Right renal cortex interstitium (tissue), 3 donors: ENCODE data around the gene CCDC50. TPM values are rescaled to one million over a fixed set of nuclear protein-coding genes. Genes with fewer than 3 reads are reported as not detected.

Experiments
- DNase-seq, 3 donors: peaks; one replicate each; pipeline ENCODE4 v3.0.0-alpha.2; 2013; ENCODE audit warnings: low read depth in 3 of 3, low spot score in 2 of 3
- polyA plus RNA-seq, 3 donors: library from polyadenylated mRNA; unstranded; fragments of 120-200 nt; gene quantifications; one replicate each; pipeline ENCODE4 v1.2.1, GENCODE V29; 2013; ENCODE audit not compliant: insufficient read length in 3 of 3

The CCDC50 gene, protein sequence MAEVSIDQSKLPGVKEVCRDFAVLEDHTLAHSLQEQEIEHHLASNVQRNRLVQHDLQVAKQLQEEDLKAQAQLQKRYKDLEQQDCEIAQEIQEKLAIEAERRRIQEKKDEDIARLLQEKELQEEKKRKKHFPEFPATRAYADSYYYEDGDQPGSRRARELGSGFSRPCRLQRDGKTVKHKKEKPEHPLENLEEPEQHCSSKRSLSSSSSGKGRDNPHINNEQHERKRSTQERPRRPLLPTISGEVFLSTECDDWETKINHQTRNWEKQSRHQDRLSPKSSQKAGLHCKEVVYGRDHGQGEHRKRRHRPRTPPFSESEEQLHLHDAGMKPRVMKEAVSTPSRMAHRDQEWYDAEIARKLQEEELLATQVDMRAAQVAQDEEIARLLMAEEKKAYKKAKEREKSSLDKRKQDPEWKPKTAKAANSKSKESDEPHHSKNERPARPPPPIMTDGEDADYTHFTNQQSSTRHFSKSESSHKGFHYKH
- 10 to 100 TPM; 69.5 to 70.6 (median 69.7) TPM for polyA plus RNA-seq

DNA sequence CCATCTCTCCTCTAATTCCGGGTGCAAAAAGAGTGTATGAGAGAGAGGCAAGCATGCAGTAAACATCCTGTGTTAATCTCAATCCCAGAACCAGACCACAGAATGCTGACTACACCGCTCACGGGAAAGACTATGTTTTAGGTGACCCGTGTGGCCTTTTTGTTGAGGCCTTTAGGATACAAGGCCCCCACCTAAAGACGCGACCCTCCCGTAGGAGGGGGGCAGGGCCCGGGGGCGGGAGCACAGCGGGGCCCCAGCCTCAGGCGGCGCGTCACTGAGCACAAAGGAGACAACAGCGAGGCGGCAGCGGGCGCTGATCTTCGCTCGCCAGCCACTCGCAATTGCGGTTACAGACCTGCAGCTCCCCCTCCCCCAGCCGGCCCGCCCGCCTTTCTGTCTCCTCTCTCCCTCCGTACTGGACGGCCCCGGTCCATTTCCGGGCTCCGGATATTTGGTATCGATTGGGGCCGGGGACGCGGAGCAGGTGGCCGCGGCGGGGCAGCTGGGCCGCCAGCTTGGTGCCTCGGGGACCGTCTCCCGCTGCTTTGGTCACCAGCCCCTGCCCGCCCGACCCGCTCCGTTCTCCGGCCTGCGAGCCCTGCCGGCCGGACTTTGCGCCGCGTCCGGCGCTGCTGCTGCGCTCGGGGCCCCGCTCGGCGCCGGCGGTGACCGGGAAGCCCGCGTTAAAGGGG, at the start of gene CCDC50:
CCDC50 (plus strand) TSS at position 433 of the 692 bp plus-strand sequence. CDS start 281 bp downstream, outside the sequence.
- DNase-seq, result peak in 2 of 3 donors; percentile 57 to 62

DNA sequence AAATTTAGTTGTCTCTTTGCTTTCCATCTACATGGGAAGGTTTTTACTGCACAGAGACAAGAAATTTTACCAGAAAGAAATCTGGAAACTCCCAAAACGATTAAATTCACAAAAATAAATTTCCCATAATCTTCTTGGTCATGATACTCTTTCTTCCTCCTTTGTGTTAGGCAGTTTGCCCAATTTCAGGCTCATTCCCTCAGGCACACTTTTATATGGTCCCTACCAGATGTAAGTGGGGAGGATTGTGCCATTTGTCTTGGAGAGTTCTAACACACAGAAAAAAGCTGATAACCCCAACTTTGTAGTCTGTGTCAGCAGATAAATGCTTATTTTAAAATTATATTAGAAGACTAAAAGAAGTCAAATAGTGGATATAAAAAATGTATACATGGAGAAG, 49.1 kb upstream of the CCDC50 start:
- no peak for DNase-seq

DNA sequence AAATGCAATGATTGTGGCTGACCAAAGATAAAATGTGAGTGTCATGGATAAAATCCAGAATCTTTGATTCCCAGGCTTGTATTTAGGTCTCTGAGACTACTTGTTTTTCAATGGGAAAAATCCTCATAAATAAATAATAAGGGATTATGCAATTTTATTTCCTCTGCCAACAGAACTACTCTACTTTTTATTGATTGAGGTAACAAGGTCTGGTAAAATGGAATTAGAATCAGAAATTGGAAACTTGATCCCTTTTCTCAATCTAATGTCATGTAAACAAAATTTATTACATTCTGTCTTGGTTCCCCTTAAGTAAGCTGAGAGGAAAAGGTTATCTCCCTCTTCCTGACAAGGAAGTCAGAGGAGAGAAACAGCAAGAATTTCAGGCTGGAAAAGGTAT, 48.3 kb upstream of the CCDC50 start:
- no peak for DNase-seq

DNA sequence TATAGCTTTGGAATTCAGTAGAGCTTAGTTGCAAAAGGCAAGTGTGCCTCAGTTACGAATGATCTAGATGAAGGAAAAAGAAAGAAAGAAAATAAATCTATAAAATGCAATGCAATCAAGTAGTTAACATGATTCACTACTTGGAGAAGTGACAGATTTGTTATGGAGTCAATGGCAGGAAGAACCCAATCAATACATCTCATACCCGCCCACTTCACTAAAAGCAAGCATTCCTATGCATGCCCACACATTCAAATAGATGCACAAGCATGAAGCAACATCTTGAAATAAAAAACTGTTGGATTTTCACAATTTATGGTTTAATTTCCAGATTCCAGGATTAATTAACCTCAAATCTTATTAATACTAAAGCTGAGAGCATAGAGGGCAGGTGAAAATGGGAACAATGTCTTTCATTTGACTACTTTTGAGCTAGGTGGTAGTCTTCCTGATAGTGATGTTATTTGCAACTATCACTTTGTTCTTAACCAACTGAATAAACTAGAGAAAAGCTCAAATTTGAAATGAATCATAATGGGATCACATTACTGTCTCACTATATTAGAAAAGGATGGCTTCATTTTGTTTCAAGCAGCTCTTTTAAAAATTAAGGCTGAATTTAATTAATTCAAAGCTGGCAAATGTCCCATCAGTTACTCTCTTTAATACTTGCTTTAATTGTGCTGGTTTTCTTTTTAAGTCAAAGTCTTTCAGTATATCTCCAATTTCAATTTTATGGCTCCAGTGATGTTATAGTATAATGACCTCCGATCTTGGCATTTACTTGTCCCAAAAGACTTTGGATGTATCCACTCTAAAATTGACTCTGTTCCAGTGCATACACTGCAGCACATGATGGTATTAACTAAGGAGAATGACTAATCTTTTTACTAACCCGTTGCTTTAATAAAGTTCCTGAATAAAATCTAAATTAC, 46.7 kb upstream of the CCDC50 start:
- no peak for DNase-seq

DNA sequence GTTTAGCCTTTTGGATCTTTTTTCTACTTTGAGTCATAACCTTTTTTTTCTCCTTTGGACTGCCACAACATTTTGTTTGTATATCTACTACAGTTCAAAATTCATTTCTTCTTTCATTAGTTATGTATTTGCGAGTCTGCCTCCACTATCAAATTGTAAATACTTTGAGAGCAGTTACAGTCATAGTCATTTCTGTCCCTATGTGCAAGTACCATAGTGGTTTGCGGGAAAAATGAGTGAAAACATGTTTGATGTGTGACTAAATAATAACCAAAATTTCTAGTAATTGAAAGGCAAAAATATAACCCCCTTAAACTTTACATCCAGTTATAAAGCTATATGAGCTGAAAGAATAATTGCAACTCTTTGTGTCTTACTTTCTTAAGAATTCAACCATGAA, 45.8 kb upstream of the CCDC50 start:
- no peak for DNase-seq

GRCh38 chr3:191290311-191291025, 38.7 kb upstream of the CCDC50 start:
- no peak for DNase-seq

GRCh38 chr3:191292243-191293015, 36.8 kb upstream of the CCDC50 start:
- DNase-seq, result no peak

- no peak for DNase-seq
These were observed 34.9 kb upstream of the CCDC50 start for GRCh38 chr3:191294291-191294690.

- DNase-seq, result no peak
These were observed 33.1 kb upstream of the CCDC50 start for GRCh38 chr3:191296041-191296541.

DNA sequence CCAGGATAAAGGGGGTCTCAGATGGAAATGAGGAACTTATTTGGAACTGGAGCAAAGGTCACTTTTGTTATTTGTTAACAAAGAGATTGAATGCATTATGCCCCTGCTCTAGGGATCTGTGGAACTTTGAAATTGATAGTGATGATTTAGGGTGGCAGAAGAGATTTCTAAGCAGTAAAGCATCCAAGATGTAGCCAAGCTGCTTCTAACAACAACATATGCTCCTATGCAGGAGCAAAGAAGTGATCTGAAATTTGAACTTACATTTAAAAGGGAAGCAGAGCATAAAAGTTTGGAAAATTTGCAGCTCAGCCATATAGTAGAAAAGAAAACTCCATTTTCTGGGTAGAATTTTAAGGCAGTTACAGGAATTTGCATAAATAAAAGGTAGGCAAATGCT, 30.3 kb upstream of the CCDC50 start:
- DNase-seq, result no peak

DNA sequence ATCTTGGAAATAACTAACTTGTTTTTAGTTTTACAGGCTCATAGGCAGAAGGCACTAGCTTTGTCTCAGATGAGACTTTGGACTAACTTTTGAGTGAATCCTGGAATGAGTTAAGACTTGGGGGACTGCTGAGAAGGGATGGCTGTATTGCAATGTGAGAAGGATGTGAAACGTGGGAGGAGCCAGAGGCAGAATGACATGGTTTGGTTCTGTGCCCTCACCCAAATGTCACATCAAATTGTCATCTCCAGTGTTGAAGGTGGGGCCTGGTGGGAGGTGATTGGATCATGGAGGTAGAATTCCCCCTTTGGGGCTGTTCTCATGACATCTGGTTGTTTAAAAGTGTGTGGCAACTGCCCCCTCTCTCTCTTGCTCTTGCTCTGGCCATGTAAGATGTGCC, 28.8 kb upstream of the CCDC50 start:
- DNase-seq, result no peak

- no peak for DNase-seq
These were observed 28.2 kb upstream of the CCDC50 start for GRCh38 chr3:191301017-191301416.

DNA sequence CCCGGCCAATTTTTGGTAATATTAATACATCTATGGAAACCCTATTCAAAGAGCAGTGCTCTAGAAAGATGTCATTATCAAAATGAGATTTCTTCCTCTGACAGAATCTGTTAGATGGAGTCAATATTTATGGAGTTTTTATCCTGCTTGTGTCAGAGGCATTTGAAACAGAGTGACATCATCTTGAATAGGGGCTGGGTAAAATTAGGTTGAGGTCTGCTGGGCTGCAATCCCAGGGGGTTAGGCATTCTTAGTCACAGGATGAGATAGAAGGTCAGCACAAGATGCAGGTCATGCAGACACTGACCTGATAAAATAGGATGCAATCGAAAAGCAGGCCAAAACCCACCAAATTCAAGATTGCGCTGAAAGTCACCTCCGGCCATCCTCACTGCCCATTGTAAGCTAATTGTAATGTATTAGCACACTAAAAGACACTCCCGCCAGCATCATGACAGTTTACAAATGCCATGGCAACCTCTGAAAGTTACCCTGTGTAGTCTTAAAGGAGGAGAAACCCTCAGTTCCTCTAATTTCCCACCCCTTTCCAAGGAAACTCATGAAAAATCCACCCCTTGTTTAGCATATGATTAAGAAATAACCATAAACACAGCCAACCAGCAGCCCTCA, 27.3 kb upstream of the CCDC50 start:
- no peak for DNase-seq

DNA sequence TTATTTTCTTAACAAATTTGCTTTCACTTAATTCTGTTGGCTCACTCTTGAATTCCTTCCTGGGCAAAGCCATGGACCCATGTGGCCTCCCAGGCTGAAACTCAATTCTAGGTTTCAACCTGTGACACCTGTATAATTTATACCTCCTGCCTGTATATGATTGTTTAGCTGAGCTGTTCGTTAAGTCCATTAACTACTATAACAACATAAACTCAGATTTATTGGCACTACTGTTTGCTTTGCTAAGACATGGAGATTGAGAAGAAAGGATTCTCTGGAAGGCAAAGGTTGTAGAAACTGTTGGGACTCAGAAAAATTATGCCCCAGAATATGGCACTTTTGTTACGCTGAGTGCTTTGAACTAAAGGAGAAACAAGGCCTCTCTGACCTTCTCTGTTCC, 26.7 kb upstream of the CCDC50 start:
- no peak for DNase-seq

GRCh38 chr3:191303596-191303995, 25.6 kb upstream of the CCDC50 start:
- no peak for DNase-seq

DNA sequence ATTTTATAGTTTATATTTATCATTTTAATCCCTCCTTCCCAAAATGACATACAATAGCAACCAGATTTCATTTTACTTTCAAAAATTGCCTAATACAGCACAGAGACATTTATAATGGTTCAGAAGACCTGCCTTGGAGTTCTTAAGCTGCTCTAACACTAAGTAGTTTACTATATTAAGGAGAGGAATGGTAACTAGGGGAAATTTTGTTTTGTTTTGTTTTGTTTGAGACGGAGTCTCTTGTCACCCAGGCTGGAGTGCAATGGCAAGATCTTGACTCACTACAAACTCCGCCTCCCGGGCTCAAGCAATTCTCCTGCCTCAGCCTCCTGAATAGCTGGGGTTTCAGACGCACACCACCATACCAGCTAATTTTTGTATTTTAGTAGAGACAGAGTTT, 22.8 kb upstream of the CCDC50 start:
- no peak for DNase-seq

DNA sequence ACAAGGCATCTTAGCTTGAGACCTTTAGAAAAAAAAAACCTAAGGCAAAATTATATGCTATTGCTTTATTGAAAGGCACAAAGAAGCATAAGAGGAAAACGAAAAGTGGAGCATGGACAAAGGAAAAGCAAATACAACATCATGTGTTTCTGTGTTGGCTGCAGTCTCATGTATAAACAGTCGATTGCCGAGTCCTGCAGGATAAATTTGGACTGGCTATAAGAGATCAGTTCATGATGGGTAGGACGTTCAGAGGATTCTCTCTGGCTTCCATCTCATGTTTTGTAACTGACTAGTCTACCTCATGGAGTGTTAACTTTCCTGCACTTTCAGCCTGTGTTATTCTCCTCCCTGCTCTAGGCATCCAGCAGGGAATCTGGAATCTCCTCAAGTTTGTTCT, 21.9 kb upstream of the CCDC50 start:
- DNase-seq, result no peak

DNA sequence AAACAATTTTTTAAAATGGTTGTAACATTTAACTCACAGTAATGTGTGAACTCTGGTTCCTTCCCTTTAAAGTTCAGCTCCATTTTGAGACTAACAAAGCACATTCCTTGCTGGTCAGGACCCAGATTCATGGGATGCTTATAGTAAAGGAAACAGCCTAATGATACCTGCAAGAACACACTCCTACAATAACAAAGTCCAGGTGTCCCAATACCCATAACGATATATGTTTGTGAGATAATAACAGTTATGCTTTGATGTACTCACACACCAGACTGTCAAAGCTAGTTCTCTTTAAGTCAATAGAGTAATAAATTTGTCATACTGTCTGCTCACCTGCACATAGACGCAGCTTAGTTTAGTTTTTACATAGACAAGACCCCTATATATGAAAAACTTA, 15.9 kb upstream of the CCDC50 start:
- DNase-seq, result no peak
